Measurements from ENCODE around the gene ADAP1. TPM values are rescaled to one million over a fixed set of nuclear protein-coding genes. Genes with fewer than 3 reads are reported as not detected.

The ADAP1 gene
- total RNA-seq, 1 experiment from 2014 or later: 3.1 TPM

GRCh38 chr7:882336-883035 is 72.0 kb downstream of the ADAP1 start:
- TF ChIP-seq CTCF (IDR thresholded peaks at IDR 0.05): no peak
- TF ChIP-seq SIN3A (IDR thresholded peaks at IDR 0.05; ENCODE audit: borderline replicate concordance, insufficient read depth, low read depth, low read length): no peak
- no peak for TF ChIP-seq TCF7L2 (IDR thresholded peaks at IDR 0.05; ENCODE audit: low read depth, low read length)
- TF ChIP-seq POLR2AphosphoS5 (IDR thresholded peaks at IDR 0.05; ENCODE audit: low read depth, low read length): no peak
- no peak for TF ChIP-seq REST (IDR thresholded peaks at IDR 0.05; ENCODE audit: insufficient read depth in 1 of 2, low read depth in 2 of 2, low read length in 1 of 2)
- Histone ChIP-seq H3K27me3 (ENCODE audit: control insufficient read depth, insufficient read depth, low read length) (no peaks in the 10 kb centered on the region), H3K4me1 (ENCODE audit: control insufficient read depth, insufficient read depth, low read length) (peaks cover 45% of the 10 kb centered on the region), H3K36me3 (ENCODE audit: control insufficient read depth, insufficient read depth, low read length) (no peaks in the 10 kb centered on the region; the same call in 1 of the 2 replicates), H3K4me3 (ENCODE audit: low read depth in 2 of 2, low read length in 2 of 2) (no peak overlapping the region), H3K27ac (ENCODE audit: low read length) (no peak overlapping the region), H3K9me3 (ENCODE audit: control insufficient read depth, insufficient read depth, low read depth, low read length) (no peaks in the 10 kb centered on the region)
- intact Hi-C loops (cut with micrococcal nuclease; ENCODE audit: unreplicated experiment) (no loop called here), in situ Hi-C loops (cut with HindIII; ENCODE audit: low pct_unique_long_range_greater_than_20kb, low sequenced_read_pairs) (no loop called here)
- TSS peak; percentile 11 for BruUV-seq (replicated peaks)
- ATAC-seq (no peak), DNase-seq (ENCODE audit: low read depth, low spot score) (no peak)
- ChIA-PET CTCF (interaction anchor here (0.8 kb wide), 1 partner anchor 262 kb away, joined by 3 read pairs; no protein-coding TSS in a partner anchor), POLR2A (no interaction called here)

- Histone ChIP-seq H3K9me3 (ENCODE audit: control insufficient read depth, insufficient read depth, low read depth, low read length) (no peaks in the 10 kb centered on the region), H3K4me1 (ENCODE audit: control insufficient read depth, insufficient read depth, low read length) (peaks cover 45% of the 10 kb centered on the region), H3K36me3 (ENCODE audit: control insufficient read depth, insufficient read depth, low read length) (no peaks in the 10 kb centered on the region; the same call in 1 of the 2 replicates), H3K27me3 (ENCODE audit: control insufficient read depth, insufficient read depth, low read length) (no peaks in the 10 kb centered on the region), H3K4me3 (ENCODE audit: low read depth in 2 of 2, low read length in 2 of 2) (no peak overlapping the region), H3K27ac (ENCODE audit: low read length) (no peak overlapping the region)
- in situ Hi-C loops (cut with HindIII; ENCODE audit: low pct_unique_long_range_greater_than_20kb, low sequenced_read_pairs): no loop called here
- ChIA-PET POLR2A (no interaction called here), CTCF (no interaction called here)
- ATAC-seq (no peak), DNase-seq (ENCODE audit: low read depth, low spot score) (no peak)
- intact Hi-C loops (cut with micrococcal nuclease; ENCODE audit: unreplicated experiment): no loop called here
- TF ChIP-seq REST (IDR thresholded peaks at IDR 0.05; ENCODE audit: insufficient read depth in 1 of 2, low read depth in 2 of 2, low read length in 1 of 2): no peak
- BruUV-seq (replicated peaks): no TSS peak
These were observed 72.8 kb downstream of the ADAP1 start for GRCh38 chr7:881441-882234.
